Activated T-helper 1 cell treated with anti-CD3 and anti-CD28 coated beads, Interleukin-12 subunit alpha, Interleukin-12 subunit beta, Interleukin-2, Interleukin-4 antibody, amounts not matched to agents 30 ng/mL and 10 ng/mL and 1 ng/mL, durations not matched to agents 14 hours and 24 hours and 36 hours (primary cell): ENCODE measurements around the gene REG4. TPM values are rescaled to one million over a fixed set of nuclear protein-coding genes. Genes with fewer than 3 reads are reported as not detected.

Source experiments
- DNase-seq: peaks from one replicate; pipeline ENCODE4 v3.0.0; 2021; ENCODE audit warnings: low spot score
- H3K27ac Mint-ChIP-seq: one replicate; pipeline ENCODE4 v1.8.0; 2021; ENCODE audit warnings: mild to moderate bottlenecking, mixed read lengths
- H3K27me3 Mint-ChIP-seq: one replicate; pipeline ENCODE4 v1.8.0; 2022; ENCODE audit warnings: mild to moderate bottlenecking, moderate library complexity, mixed read lengths; ENCODE audit not compliant: insufficient read depth
- H3K36me3 Mint-ChIP-seq: one replicate; pipeline ENCODE4 v1.8.0; 2021; ENCODE audit warnings: low read depth, mixed read lengths
- H3K4me1 Mint-ChIP-seq: one replicate; pipeline ENCODE4 v1.8.0; 2021; ENCODE audit warnings: low read depth, mixed read lengths
- H3K4me3 Mint-ChIP-seq: one replicate; pipeline ENCODE4 v1.8.0; 2021; ENCODE audit warnings: mild to moderate bottlenecking, moderate library complexity, mixed read lengths
- H3K9me3 Mint-ChIP-seq: one replicate; pipeline ENCODE4 v1.8.0; 2021; ENCODE audit warnings: mixed read lengths
- intact Hi-C: fragments of 100-400 bp; cut with micrococcal nuclease; formaldehyde crosslinking; loops from one replicate; pipeline ENCODE4 v1.15.1; 2024
- total RNA-seq: library from RNA; stranded (reverse); gene quantifications from 2 replicates; pipeline ENCODE4 v1.2.3, GENCODE V29; 2022

REG4 gene
- total RNA-seq, 1 donor from 2014 or later, result 0.34 TPM

DNA sequence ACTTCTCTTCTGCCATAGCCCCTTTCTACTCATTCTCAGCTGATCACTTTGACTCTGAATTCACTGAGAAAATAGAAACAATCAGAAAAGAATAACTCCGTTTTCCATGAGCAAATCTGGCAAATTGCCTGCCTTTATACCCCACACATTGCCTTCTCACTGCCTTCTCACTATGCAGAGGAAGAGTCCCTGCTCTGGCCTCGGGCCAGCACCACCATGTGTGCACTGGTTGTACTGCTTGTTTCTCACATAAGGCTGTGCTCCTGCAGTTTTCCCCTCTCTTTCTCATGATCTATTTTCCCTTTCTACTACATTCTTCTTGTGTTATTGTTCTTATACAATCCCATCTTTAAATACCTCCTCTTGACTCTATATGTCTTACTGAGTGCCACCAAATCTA, 40.2 kb downstream of the REG4 start:
- H3K36me3 Mint-ChIP-seq, result peaks cover 3% of the 10 kb centered on the region
- peaks cover 27% of the 10 kb centered on the region for H3K27me3 Mint-ChIP-seq
- no peak overlapping the region for H3K27ac Mint-ChIP-seq
- intact Hi-C loops, result no loop called here
- no peaks in the 10 kb centered on the region for H3K4me1 Mint-ChIP-seq
- H3K9me3 Mint-ChIP-seq, result no peaks in the 10 kb centered on the region
- no peak overlapping the region for H3K4me3 Mint-ChIP-seq
- no peak for DNase-seq

GRCh38 chr1:119768778-119769177, 42.5 kb downstream of the REG4 start, which contains the start of gene HMGCS2:
TSS of gene HMGCS2 (minus strand) at chr1:119768905. CDS start at chr1:119768844, 61 bp downstream.
- Mint-ChIP-seq H3K27ac (no peak within 1 kb of the TSS), H3K9me3 (no peaks in the 10 kb centered on the region), H3K36me3 (peaks cover 3% of the 10 kb centered on the region), H3K27me3 (peaks cover 25% of the 10 kb centered on the region), H3K4me1 (no peaks in the 10 kb centered on the region), H3K4me3 (no peak within 1 kb of the TSS)
- intact Hi-C loops, result no loop called here
- DNase-seq, result no peak

- no peaks in the 10 kb centered on the region for H3K9me3 Mint-ChIP-seq
- peaks cover 26% of the 10 kb centered on the region for H3K27me3 Mint-ChIP-seq
- DNase-seq, result no peak
- no peak overlapping the region for H3K27ac Mint-ChIP-seq
- H3K4me3 Mint-ChIP-seq, result no peak overlapping the region
- H3K36me3 Mint-ChIP-seq, result no peaks in the 10 kb centered on the region
- intact Hi-C loops, result no loop called here
- no peaks in the 10 kb centered on the region for H3K4me1 Mint-ChIP-seq
Measured at GRCh38 chr1:119767486-119767885, 43.8 kb downstream of the REG4 start.

- Mint-ChIP-seq H3K4me3 (no peak overlapping the region), H3K9me3 (no peaks in the 10 kb centered on the region), H3K27me3 (peaks cover 23% of the 10 kb centered on the region), H3K4me1 (no peaks in the 10 kb centered on the region), H3K36me3 (no peaks in the 10 kb centered on the region), H3K27ac (no peak overlapping the region)
- intact Hi-C loops, result no loop called here
- no peak for DNase-seq
Measured at GRCh38 chr1:119766374-119766794, 44.9 kb downstream of the REG4 start.

- no peak overlapping the region for H3K4me3 Mint-ChIP-seq
- no peaks in the 10 kb centered on the region for H3K9me3 Mint-ChIP-seq
- no peak overlapping the region for H3K27ac Mint-ChIP-seq
- DNase-seq, result no peak
- H3K36me3 Mint-ChIP-seq, result no peaks in the 10 kb centered on the region
- H3K4me1 Mint-ChIP-seq, result no peaks in the 10 kb centered on the region
- peaks cover 29% of the 10 kb centered on the region for H3K27me3 Mint-ChIP-seq
- intact Hi-C loops, result no loop called here
Measured at GRCh38 chr1:119764220-119764619, 47.0 kb downstream of the REG4 start.

- Mint-ChIP-seq H3K27ac (no peak overlapping the region), H3K27me3 (peaks cover 24% of the 10 kb centered on the region), H3K36me3 (no peaks in the 10 kb centered on the region), H3K4me3 (no peak overlapping the region), H3K9me3 (no peaks in the 10 kb centered on the region), H3K4me1 (peaks cover 7% of the 10 kb centered on the region)
- DNase-seq, result no peak
- intact Hi-C loops, result no loop called here
Measured at GRCh38 chr1:119762953-119763352, 48.3 kb downstream of the REG4 start.

DNA sequence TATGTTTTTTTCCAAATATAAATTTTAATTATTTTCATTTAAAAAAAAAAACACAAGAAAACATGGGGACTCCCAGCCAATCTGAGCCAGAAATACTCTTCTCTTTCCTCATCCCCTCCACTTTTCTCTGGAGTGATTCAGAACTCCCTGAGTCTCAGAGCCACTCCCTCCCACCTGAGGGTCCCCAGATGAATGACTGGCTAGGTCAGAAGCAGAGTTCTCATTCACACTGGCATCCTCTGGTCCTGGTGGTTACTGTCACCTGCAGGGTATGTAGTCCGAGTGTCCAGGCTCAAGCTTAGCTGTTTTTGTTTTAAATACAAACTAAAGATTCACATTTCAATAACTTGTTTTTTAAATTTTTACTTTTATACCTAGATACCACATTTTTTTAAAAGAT, 48.9 kb downstream of the REG4 start:
- Mint-ChIP-seq H3K4me3 (no peak overlapping the region), H3K9me3 (no peaks in the 10 kb centered on the region), H3K4me1 (peaks cover 12% of the 10 kb centered on the region), H3K27me3 (peaks cover 29% of the 10 kb centered on the region), H3K27ac (no peak overlapping the region), H3K36me3 (no peaks in the 10 kb centered on the region)
- intact Hi-C loops, result no loop called here
- DNase-seq, result no peak

GRCh38 chr1:119758584-119758983, 52.7 kb downstream of the REG4 start:
- DNase-seq, result no peak
- Mint-ChIP-seq H3K27me3 (peaks cover 36% of the 10 kb centered on the region), H3K27ac (no peak overlapping the region), H3K9me3 (no peaks in the 10 kb centered on the region), H3K4me3 (no peak overlapping the region), H3K4me1 (peaks cover 18% of the 10 kb centered on the region), H3K36me3 (no peaks in the 10 kb centered on the region)
- intact Hi-C loops, result no loop called here

GRCh38 chr1:119752592-119752991, 58.7 kb downstream of the REG4 start:
- peaks cover 23% of the 10 kb centered on the region for H3K4me1 Mint-ChIP-seq

DNA sequence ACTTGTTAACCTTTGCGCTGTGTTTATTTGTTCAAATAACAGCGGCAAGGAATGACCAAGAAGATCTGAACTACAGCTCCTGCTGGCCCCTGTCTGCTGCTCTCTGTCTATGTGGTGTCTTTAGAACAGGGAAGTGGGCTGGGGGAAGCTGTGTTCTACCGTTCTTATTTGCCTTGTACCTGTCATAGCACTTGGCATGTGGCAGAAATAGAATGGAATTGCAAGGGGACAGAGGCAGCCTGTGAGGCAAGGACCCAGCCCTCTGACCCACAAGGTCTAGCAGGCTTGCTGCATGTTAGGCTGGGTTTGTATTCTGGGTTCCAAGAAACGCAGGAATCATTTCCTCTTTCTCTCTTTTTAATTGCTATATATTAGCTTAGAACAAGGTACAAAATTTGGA, 63.2 kb downstream of the REG4 start:
- Mint-ChIP-seq H3K4me1 (peaks cover 40% of the 10 kb centered on the region), H3K36me3 (peaks cover 7% of the 10 kb centered on the region), H3K27me3 (peaks cover 18% of the 10 kb centered on the region), H3K27ac (no peak overlapping the region), H3K4me3 (no peak overlapping the region), H3K9me3 (no peaks in the 10 kb centered on the region)
- intact Hi-C loops, result loop anchor here (5.0 to 10.0 kb wide), 2 partner anchors 34 to 137 kb away; no protein-coding TSS in a partner anchor
- no peak for DNase-seq

More at GRCh38 chr1:119752592-119752991, 58.7 kb downstream of the REG4 start:
- Mint-ChIP-seq H3K27ac (no peak overlapping the region), H3K36me3 (peaks cover 3% of the 10 kb centered on the region), H3K9me3 (no peaks in the 10 kb centered on the region), H3K27me3 (peaks cover 37% of the 10 kb centered on the region), H3K4me3 (no peak overlapping the region)
- no peak for DNase-seq
- intact Hi-C loops, result no loop called here

DNA sequence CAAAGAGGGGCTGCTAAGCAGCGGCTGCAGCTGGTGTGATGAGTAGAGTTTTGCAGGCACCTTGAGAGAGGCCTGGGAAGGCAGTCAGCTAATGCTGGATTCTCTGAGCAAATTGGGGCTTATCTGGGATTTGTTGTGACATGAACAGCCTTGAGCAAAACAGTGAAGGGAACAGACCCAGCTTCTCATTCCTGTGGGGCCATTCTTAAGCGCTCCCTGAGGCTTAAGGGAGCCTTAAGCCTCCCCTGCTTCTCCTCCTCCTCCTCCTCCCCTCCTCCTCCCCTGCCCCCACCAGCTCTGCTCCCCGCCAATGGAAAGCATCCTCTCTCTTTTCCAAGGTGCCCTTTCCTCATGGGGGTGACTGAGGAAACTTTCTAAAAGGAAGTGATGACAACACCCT, 63.8 kb downstream of the REG4 start:
- peaks cover 18% of the 10 kb centered on the region for H3K27me3 Mint-ChIP-seq
- peaks cover 38% of the 10 kb centered on the region for H3K4me1 Mint-ChIP-seq
- no peak overlapping the region for H3K4me3 Mint-ChIP-seq
- H3K27ac Mint-ChIP-seq, result no peak overlapping the region
- peaks cover 6% of the 10 kb centered on the region for H3K36me3 Mint-ChIP-seq
- intact Hi-C loops, result loop anchor here (5.0 to 10.0 kb wide), 2 partner anchors 35 to 137 kb away; no protein-coding TSS in a partner anchor
- no peak for DNase-seq
- H3K9me3 Mint-ChIP-seq, result no peaks in the 10 kb centered on the region

GRCh38 chr1:119745034-119745433, 66.2 kb downstream of the REG4 start:
- peaks cover 8% of the 10 kb centered on the region for H3K27me3 Mint-ChIP-seq
- no peaks in the 10 kb centered on the region for H3K9me3 Mint-ChIP-seq
- H3K4me3 Mint-ChIP-seq, result no peak overlapping the region
- intact Hi-C loops, result loop anchor here (2.0 to 10.0 kb wide), 3 partner anchors 37 to 140 kb away; no protein-coding TSS in a partner anchor
- no peak for DNase-seq
- peaks cover 32% of the 10 kb centered on the region for H3K4me1 Mint-ChIP-seq
- H3K27ac Mint-ChIP-seq, result no peak overlapping the region
- H3K36me3 Mint-ChIP-seq, result peaks cover 9% of the 10 kb centered on the region

DNA sequence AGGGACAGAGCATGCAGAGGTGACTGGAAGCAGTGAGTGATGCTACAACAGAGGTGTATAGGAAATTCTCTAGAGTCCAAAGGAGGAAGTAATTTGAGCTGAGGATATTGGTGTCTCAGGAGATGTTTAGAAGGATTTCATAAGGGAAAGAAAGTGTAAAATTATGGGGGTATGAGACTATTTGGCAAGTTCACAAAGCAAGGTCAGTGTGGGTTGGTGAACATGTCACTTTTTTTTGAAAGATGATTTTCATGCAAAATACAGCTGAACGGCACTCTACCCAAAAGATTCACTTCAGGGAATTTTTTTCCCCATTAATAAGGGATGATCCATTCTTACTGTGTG, 66.7 kb downstream of the REG4 start:
- no peak for DNase-seq
- Mint-ChIP-seq H3K27ac (no peak overlapping the region), H3K4me1 (peaks cover 27% of the 10 kb centered on the region), H3K9me3 (no peaks in the 10 kb centered on the region), H3K36me3 (peaks cover 9% of the 10 kb centered on the region), H3K4me3 (no peak overlapping the region), H3K27me3 (peaks cover 3% of the 10 kb centered on the region)
- intact Hi-C loops, result loop anchor here (1.0 to 10.0 kb wide), 3 partner anchors 64 to 140 kb away; no protein-coding TSS in a partner anchor
